Inflammatory macrophage treated with lipopolysaccharide for 1 hour (primary cell): ENCODE data around the gene CCRL2.
"Not testable (repeated sequence)": the region's sequence is repeated elsewhere in the genome, so short reads cannot be mapped to it uniquely, and the experiment has no call there.

Source experiments
- DNase-seq, 2 donors: peaks; one replicate each; pipeline ENCODE4 v3.0.0-alpha.2; 2020 to 2022

CCRL2 gene

GRCh38 chr3:46380471-46381221 is 26.4 kb upstream of the CCRL2 start:
- peak in 1 of 2 donors; percentile 76 for DNase-seq

GRCh38 chr3:46381625-46382024 is 25.4 kb upstream of the CCRL2 start:
- no peak for DNase-seq

GRCh38 chr3:46383211-46383950 is 23.7 kb upstream of the CCRL2 start:
- no peak for DNase-seq

- DNase-seq = no peak
Measured at GRCh38 chr3:46383951-46384330, 23.1 kb upstream of the CCRL2 start.

GRCh38 chr3:46386205-46386604 is 20.9 kb upstream of the CCRL2 start:
- peak in 1 of 2 donors; percentile 82 for DNase-seq

GRCh38 chr3:46388847-46389246 is 18.2 kb upstream of the CCRL2 start:
- not testable (repeated sequence) for DNase-seq

GRCh38 chr3:46389306-46389705 is 17.8 kb upstream of the CCRL2 start:
- DNase-seq = no peak

- not testable (repeated sequence) for DNase-seq
Measured at GRCh38 chr3:46391526-46391925, 15.5 kb upstream of the CCRL2 start.

- no peak for DNase-seq
Measured at GRCh38 chr3:46393011-46393410, 14.0 kb upstream of the CCRL2 start.

GRCh38 chr3:46393554-46394434 is 13.3 kb upstream of the CCRL2 start:
- peak; percentile 74 to 76 for DNase-seq

- peak; percentile 98 to 99 for DNase-seq
Measured at GRCh38 chr3:46395210-46395661, 11.8 kb upstream of the CCRL2 start.

GRCh38 chr3:46395766-46396530 is 11.1 kb upstream of the CCRL2 start:
- peak; percentile 94 for DNase-seq

GRCh38 chr3:46397111-46397510 is 9.9 kb upstream of the CCRL2 start:
- no peak for DNase-seq

GRCh38 chr3:46398186-46398955 is 8.7 kb upstream of the CCRL2 start:
- DNase-seq = no peak

GRCh38 chr3:46399098-46399497 is 8.0 kb upstream of the CCRL2 start:
- DNase-seq = peak; percentile 57 to 81

- peak; percentile 79 to 86 for DNase-seq
Measured at GRCh38 chr3:46399557-46399956, 7.5 kb upstream of the CCRL2 start.

GRCh38 chr3:46400000-46400734 is 6.9 kb upstream of the CCRL2 start:
- DNase-seq = peak; percentile 61 to 67

GRCh38 chr3:46400846-46401245 is 6.2 kb upstream of the CCRL2 start:
- DNase-seq = no peak

- no peak for DNase-seq
Measured at GRCh38 chr3:46401579-46401978, 5.5 kb upstream of the CCRL2 start.

- DNase-seq = not testable (repeated sequence)
Measured at GRCh38 chr3:46402902-46403301, 4.2 kb upstream of the CCRL2 start.
